Testis (tissue), 3 donors: ENCODE data around the gene NOSIP. TPM values are rescaled to one million over a fixed set of nuclear protein-coding genes. Genes with fewer than 3 reads are reported as not detected.

Experiments
- DNase-seq: peaks from one replicate; pipeline ENCODE4 v3.0.0-alpha.2; 2019
- H3K27ac ChIP-seq, 2 donors: fragments of 200-600 bp; sonication (generic); one replicate each; pipeline ENCODE4 v1.5.1; 2019
- H3K27me3 ChIP-seq: fragments of 200-600 bp; sonication (generic); one replicate; pipeline ENCODE4 v1.5.1; 2019
- H3K36me3 ChIP-seq: fragments of 200-600 bp; sonication (generic); one replicate; pipeline ENCODE4 v1.5.1; 2017; ENCODE audit warnings: low read depth; ENCODE audit errors: missing control alignments
- H3K4me1 ChIP-seq: fragments of 200-600 bp; sonication (generic); one replicate; pipeline ENCODE4 v1.5.1; 2019
- H3K4me3 ChIP-seq, 2 donors: fragments of 200-600 bp; sonication (generic); one replicate each; pipeline ENCODE4 v1.5.1; 2017 to 2019
- H3K9me3 ChIP-seq: fragments of 200-600 bp; sonication (generic); one replicate; pipeline ENCODE4 v1.5.1; 2017
- CTCF ChIP-seq, 3 experiments: fragments of 450-650 bp in 2 of 3; fragments of 200-600 bp in 1 of 3; sonication (generic) in 1 of 3; IDR thresholded peaks; one replicate each; pipeline ENCODE4 v1.5.1; 2016 to 2019; ENCODE audit warnings: antibody characterized with exemption in 3 of 3, mild to moderate bottlenecking in 2 of 3, moderate library complexity in 1 of 3
- POLR2A ChIP-seq: fragments of 450-650 bp; IDR thresholded peaks from one replicate; pipeline ENCODE4 v1.6.1; 2017; ENCODE audit warnings: antibody characterized with exemption, mild to moderate bottlenecking, moderate library complexity
- WGBS, 2 donors: methylation state at CpG; one replicate each; pipeline ENCODE4 v1.1.5; 2018; 5-methylcytosine and 5-hydroxymethylcytosine counted together
- intact Hi-C: fragments of 100-400 bp; cut with DNase I; formaldehyde crosslinking; loops from one replicate; pipeline ENCODE4 v1.15.1; 2023; ENCODE audit warnings: low total_unique reads
- polyA plus RNA-seq: library from polyadenylated mRNA; stranded (reverse); fragments of 350-450 nt; fragmentation: Illumina TruSeq; extraction: RNeasy Lipid Tissue Mini Kit (QIAGEN cat#74804); gene quantifications from one replicate; pipeline ENCODE4 v1.2.3, GENCODE V29; 2014; ENCODE audit warnings: low read depth, low replicate concordance; ENCODE audit not compliant: insufficient read depth
- total RNA-seq, 2 donors: library from RNA; depleted of rRNA; stranded (reverse); fragments of >200 nt; gene quantifications; one replicate each; pipeline ENCODE4 v1.2.3, GENCODE V29; 2016

Gene NOSIP
- total and polyA plus RNA-seq, 3 donors from 2014 or later, result 145 to 241 (median 151) TPM

DNA sequence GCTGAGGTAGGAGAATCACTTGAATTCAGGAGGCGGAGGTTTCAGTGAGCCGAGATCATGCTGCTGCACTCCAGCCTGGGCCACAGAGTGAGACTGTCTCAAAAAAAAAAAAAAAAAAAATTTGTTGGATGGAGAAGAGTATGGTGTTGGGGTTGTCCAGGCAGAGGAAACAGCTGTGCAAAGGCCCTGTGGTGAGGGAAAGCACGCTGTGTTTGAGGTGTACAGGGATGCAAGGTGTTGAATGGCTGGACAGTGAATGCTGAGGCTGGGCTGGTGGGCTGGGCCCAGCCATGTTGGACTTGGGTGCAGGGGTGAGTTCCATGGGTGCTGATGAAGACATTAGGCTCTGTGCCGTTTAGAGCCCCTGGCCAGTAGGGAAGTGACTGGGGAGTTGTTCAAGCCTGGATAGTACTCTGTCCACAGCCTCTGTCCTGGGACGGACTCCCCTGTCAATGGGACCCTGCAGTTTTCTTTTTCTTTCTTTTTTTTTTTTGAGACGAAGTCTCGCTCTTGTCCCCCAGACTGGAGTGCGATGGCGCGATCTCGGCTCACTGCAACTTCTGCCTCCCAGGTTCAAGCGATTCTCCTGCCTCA, 29.2 kb upstream of the NOSIP start:
- Histone ChIP-seq H3K27me3 (no peaks in the 10 kb centered on the region), H3K27ac (no peak overlapping the region), H3K9me3 (no peaks in the 10 kb centered on the region), H3K36me3 (no peaks in the 10 kb centered on the region), H3K4me1 (no peaks in the 10 kb centered on the region), H3K4me3 (no peak overlapping the region)
- intact Hi-C loops, result no loop called here
- TF ChIP-seq CTCF (IDR thresholded peaks at IDR 0.05) (no peak), POLR2A (no peak)
- WGBS, 2 donors, result 95 to 96% methylated on average over 12 of the region's 12 CpGs
- DNase-seq, result no peak

DNA sequence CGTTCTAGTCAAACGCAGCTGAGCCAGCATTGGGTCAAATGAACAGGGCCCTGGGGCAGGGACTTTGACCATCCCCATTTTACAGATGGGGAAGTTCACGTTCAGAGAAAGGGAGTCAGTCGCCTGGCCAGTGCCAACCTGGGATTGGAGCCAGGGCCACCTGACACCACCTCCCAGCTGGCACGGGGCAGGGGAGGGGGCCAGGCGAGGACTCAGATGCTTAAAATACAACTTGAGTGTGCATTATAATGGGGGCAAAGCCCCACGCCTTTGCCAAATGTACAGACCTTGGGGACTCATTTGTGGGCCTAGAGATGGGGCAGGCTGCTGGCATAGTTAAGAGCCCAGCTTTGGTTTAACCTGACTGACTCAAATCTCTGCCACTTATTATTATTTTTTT, 25.2 kb upstream of the NOSIP start:
- no peaks in the 10 kb centered on the region for H3K36me3 ChIP-seq
- H3K4me1 ChIP-seq, result no peaks in the 10 kb centered on the region
- no peak overlapping the region for H3K27ac ChIP-seq
- no peaks in the 10 kb centered on the region for H3K27me3 ChIP-seq
- TF ChIP-seq CTCF (IDR thresholded peaks at IDR 0.05), result no peak
- TF ChIP-seq POLR2A, result no peak
- intact Hi-C loops, result no loop called here
- H3K4me3 ChIP-seq, result no peak overlapping the region
- 75 to 85% methylated on average over 7 of the region's 7 CpGs for WGBS, 2 donors
- DNase-seq, result no peak
- H3K9me3 ChIP-seq, result no peaks in the 10 kb centered on the region

DNA sequence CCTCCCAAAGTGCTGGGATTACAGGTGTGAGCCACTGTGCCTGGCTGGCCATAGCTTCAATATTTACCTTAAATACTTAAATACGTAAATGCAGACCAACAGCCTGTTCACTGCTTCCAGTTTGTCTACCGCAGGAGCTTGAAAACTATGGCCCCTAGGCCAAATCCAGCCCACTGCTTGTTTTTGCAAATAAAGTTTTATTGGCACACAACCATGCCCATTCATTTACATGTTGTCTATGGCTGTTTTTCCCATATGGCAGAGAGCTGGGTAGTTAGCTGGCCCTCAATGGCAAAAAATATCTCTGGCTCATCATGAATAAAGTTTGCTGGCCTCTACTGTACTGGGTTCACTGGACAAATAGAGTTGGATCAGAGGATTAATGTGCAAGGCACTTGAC, 22.4 kb upstream of the NOSIP start:
- Histone ChIP-seq H3K36me3 (no peaks in the 10 kb centered on the region), H3K27ac (no peak overlapping the region), H3K27me3 (no peaks in the 10 kb centered on the region), H3K9me3 (no peaks in the 10 kb centered on the region), H3K4me3 (no peak overlapping the region), H3K4me1 (no peaks in the 10 kb centered on the region)
- TF ChIP-seq POLR2A (no peak), CTCF (IDR thresholded peaks at IDR 0.05) (no peak)
- 97 to 98% methylated on average over 2 of the region's 2 CpGs for WGBS, 2 donors
- intact Hi-C loops, result no loop called here
- DNase-seq, result no peak

DNA sequence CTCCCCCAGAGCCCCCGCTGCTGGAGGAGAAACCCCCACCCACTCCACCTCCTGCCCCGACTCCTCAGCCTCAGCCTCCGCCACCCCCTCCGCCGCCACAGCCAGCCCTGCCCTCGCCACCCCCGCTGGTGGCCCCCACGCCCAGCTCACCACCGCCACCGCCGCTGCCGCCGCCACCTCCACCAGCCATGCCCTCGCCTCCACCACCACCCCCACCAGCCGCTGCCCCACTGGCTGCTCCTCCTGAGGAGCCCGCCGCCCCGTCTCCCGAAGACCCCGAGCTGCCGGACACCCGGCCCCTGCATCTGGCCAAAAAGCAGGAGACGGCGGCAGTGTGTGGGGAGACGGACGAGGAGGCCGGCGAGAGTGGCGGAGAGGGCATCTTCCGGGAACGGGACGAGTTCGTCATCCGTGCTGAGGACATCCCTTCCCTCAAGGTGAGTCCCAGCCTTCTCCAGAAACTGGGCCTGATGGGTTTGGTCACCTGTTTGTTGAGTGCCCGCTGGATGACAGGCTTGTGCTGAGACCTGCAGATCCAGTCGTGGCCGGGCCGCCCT, 21.2 kb upstream of the NOSIP start:
- H3K4me1 ChIP-seq, result no peaks in the 10 kb centered on the region
- no peak overlapping the region for H3K27ac ChIP-seq
- no peak for TF ChIP-seq POLR2A
- TF ChIP-seq CTCF (IDR thresholded peaks at IDR 0.05), result no peak
- no peaks in the 10 kb centered on the region for H3K27me3 ChIP-seq
- WGBS, 2 donors, result 97% methylated on average over 22 to 38 of the region's 38 CpGs
- no peaks in the 10 kb centered on the region for H3K9me3 ChIP-seq
- H3K36me3 ChIP-seq, result no peaks in the 10 kb centered on the region
- no peak overlapping the region for H3K4me3 ChIP-seq
- intact Hi-C loops, result no loop called here
- no peak for DNase-seq
